Ovary (tissue), 3 donors: ENCODE results near the gene ATP5F1C.

ENCODE experiments used
- EP300 ChIP-seq: sonication (generic); formaldehyde crosslinking; IDR thresholded peaks from one replicate; pipeline ENCODE4 v1.6.1; 2017; ENCODE audit warnings: antibody characterized with exemption
- POLR2A ChIP-seq: fragments of 450-650 bp; IDR thresholded peaks from one replicate; pipeline ENCODE4 v1.6.1; 2017; ENCODE audit warnings: antibody characterized with exemption, mild to moderate bottlenecking, moderate library complexity
- TF ChIP-seq, protein P1 (sequence below), 3 donors: fragments of 450-650 bp in 2 of 3; fragments of 200-600 bp in 1 of 3; IDR thresholded peaks; one replicate each; pipeline versions ENCODE4 v1.5.1 to v1.8.0; 2016 to 2022; ENCODE audit warnings: antibody characterized with exemption in 3 of 3, mild to moderate bottlenecking in 1 of 3
- donor health status: DM: no; HTN: no; CAD: no.

GRCh38 chr10:7797582-7797981 lies 9.6 kb downstream of the ATP5F1C start:
- no peak for TF ChIP-seq POLR2A
- TF ChIP-seq, protein P1, sequence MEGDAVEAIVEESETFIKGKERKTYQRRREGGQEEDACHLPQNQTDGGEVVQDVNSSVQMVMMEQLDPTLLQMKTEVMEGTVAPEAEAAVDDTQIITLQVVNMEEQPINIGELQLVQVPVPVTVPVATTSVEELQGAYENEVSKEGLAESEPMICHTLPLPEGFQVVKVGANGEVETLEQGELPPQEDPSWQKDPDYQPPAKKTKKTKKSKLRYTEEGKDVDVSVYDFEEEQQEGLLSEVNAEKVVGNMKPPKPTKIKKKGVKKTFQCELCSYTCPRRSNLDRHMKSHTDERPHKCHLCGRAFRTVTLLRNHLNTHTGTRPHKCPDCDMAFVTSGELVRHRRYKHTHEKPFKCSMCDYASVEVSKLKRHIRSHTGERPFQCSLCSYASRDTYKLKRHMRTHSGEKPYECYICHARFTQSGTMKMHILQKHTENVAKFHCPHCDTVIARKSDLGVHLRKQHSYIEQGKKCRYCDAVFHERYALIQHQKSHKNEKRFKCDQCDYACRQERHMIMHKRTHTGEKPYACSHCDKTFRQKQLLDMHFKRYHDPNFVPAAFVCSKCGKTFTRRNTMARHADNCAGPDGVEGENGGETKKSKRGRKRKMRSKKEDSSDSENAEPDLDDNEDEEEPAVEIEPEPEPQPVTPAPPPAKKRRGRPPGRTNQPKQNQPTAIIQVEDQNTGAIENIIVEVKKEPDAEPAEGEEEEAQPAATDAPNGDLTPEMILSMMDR (IDR thresholded peaks at IDR 0.05): no peak
- TF ChIP-seq EP300: no peak
